Gastrocnemius medialis (tissue), 4 donors: Measurements from ENCODE around the gene KIR3DL1. TPM values are rescaled to one million over a fixed set of nuclear protein-coding genes. Genes with fewer than 3 reads are reported as not detected.
"Not testable (repeated sequence)": the region's sequence is repeated elsewhere in the genome, so short reads cannot be mapped to it uniquely, and the experiment has no call there.

Experiments used
- ATAC-seq, 2 donors: fragments of 150-250 bp; one replicate each; pipeline ENCODE4 v1.9.1; 2016
- DNase-seq, 2 donors: peaks; one replicate each; pipeline ENCODE4 v3.0.0-alpha.2; 2019
- H3K27ac ChIP-seq, 4 donors: fragments of 200-600 bp; sonication (generic); 1 replicate in 1 of 4; 2 replicates in 3 of 4; pipeline ENCODE4 v1.5.1; 2016 to 2018; ENCODE audit warnings: mild to moderate bottlenecking in 2 of 4, moderate library complexity in 1 of 4
- H3K27me3 ChIP-seq, 3 donors: fragments of 200-600 bp; sonication (generic) in 2 of 3; 1 replicate in 1 of 3; 2 replicates in 2 of 3; pipeline versions ENCODE4 v1.5.1 to v1.6.0; 2016 to 2019; ENCODE audit warnings: mild to moderate bottlenecking in 1 of 3, moderate library complexity in 1 of 3
- H3K36me3 ChIP-seq, 2 donors: fragments of 200-600 bp; sonication (generic) in 1 of 2; one replicate each; pipeline ENCODE4 v1.5.1; 2017 to 2018
- H3K4me1 ChIP-seq, 2 donors: fragments of 200-600 bp; sonication (generic) in 1 of 2; one replicate each; pipeline ENCODE4 v1.5.1; 2016 to 2017; ENCODE audit warnings: mild to moderate bottlenecking in 2 of 2
- H3K4me3 ChIP-seq, 4 donors: fragments of 200-600 bp; sonication (generic) in 3 of 4; 1 replicate in 1 of 4; 2 replicates in 3 of 4; pipeline ENCODE4 v1.5.1; 2016 to 2019; ENCODE audit warnings: mild to moderate bottlenecking in 2 of 4
- H3K9me3 ChIP-seq, 3 donors: fragments of 200-600 bp; sonication (generic) in 2 of 3; 1 replicate in 1 of 3; 2 replicates in 2 of 3; pipeline ENCODE4 v1.5.1; 2016 to 2019
- POLR2A ChIP-seq, 2 donors: fragments of 450-650 bp; IDR thresholded peaks; one replicate each; pipeline ENCODE4 v1.6.1; 2017; ENCODE audit warnings: antibody characterized with exemption in 2 of 2, mild to moderate bottlenecking in 2 of 2, moderate library complexity in 2 of 2
- in situ Hi-C, 4 donors: fragments of 200-750 bp; cut with MboI; loops; one replicate each; pipeline versions ENCODE4 v1.15.0 to v1.8.0; 2017; ENCODE audit warnings: low sequenced_read_pairs in 4 of 4
- intact Hi-C: fragments of 100-400 bp; cut with DNase I; formaldehyde crosslinking; loops from one replicate; pipeline ENCODE4 v1.15.1; 2023; ENCODE audit warnings: low total_unique reads
- total RNA-seq, 4 donors: library from RNA; depleted of rRNA; stranded (reverse); fragments of >200 nt; gene quantifications; one replicate each; pipeline versions ENCODE4 v1.1.0 to v1.2.3, GENCODE V29; 2016
- TF ChIP-seq, protein P1 (sequence below), 5 experiments: fragments of 450-650 bp in 3 of 5; fragments of 200-600 bp in 2 of 5; sonication (generic) in 2 of 5; IDR thresholded peaks in 4 of 5; conservative IDR thresholded peaks in 1 of 5; 1 replicate in 4 of 5; 2 replicates in 1 of 5; pipeline ENCODE4 v1.5.1; 2016 to 2019; ENCODE audit warnings: antibody characterized with exemption in 5 of 5, mild to moderate bottlenecking in 3 of 5, moderate library complexity in 3 of 5

Gene KIR3DL1
- total RNA-seq, 4 donors from 2014 or later, result 0.36 TPM; not detected in 3

DNA sequence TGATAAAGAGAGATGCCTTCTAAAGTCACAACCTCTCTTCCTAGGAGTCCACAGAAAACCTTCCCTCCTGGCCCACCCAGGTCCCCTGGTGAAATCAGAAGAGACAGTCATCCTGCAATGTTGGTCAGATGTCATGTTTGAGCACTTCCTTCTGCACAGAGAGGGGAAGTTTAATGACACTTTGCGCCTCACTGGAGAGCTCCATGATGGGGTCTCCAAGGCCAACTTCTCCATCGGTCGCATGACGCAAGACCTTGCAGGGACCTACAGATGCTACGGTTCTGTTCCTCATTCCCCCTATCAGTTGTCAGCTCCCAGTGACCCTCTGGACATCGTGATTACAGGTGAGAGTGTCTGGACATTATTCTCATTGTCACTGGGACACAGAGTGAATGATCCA is 28.1 kb upstream of the KIR3DL1 start:
- H3K27ac ChIP-seq, H3K9me3 ChIP-seq, DNase-seq, in situ Hi-C loops, H3K4me1 ChIP-seq, intact Hi-C loops, H3K4me3 ChIP-seq, ATAC-seq, H3K36me3 ChIP-seq, H3K27me3 ChIP-seq: not testable (repeated sequence)

DNA sequence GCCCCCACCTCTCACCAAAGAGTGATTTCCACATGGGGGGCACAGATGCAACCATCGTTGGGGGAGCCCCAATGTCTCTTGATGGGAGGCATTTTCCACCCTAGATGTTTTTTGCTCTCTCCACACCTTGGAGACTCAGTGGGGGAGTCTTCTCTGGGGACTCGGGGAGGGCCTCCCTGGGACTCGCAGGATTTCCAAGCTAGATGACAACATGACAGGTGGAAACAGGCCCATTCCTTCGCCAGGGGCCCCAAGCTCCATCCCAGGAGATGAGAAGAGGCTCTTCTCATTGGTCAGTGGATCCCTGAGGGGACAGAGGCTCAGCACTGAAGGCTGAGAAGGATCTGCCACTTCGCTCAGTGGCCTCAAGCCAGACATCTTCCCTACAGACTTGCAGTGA is 25.6 kb upstream of the KIR3DL1 start:
- intact Hi-C loops, result no loop called here
- no peak for DNase-seq
- no peak for TF ChIP-seq POLR2A (IDR thresholded peaks at IDR 0.05)
- TF ChIP-seq, protein P1, sequence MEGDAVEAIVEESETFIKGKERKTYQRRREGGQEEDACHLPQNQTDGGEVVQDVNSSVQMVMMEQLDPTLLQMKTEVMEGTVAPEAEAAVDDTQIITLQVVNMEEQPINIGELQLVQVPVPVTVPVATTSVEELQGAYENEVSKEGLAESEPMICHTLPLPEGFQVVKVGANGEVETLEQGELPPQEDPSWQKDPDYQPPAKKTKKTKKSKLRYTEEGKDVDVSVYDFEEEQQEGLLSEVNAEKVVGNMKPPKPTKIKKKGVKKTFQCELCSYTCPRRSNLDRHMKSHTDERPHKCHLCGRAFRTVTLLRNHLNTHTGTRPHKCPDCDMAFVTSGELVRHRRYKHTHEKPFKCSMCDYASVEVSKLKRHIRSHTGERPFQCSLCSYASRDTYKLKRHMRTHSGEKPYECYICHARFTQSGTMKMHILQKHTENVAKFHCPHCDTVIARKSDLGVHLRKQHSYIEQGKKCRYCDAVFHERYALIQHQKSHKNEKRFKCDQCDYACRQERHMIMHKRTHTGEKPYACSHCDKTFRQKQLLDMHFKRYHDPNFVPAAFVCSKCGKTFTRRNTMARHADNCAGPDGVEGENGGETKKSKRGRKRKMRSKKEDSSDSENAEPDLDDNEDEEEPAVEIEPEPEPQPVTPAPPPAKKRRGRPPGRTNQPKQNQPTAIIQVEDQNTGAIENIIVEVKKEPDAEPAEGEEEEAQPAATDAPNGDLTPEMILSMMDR (IDR thresholded peaks at IDR 0.05 in 4 of 5, conservative IDR thresholded peaks at IDR 0.05 in 1 of 5), result no peak
- Histone ChIP-seq H3K9me3 (no peaks in the 10 kb centered on the region), H3K27ac (no peak overlapping the region), H3K4me3 (no peak overlapping the region), H3K27me3 (no peaks in the 10 kb centered on the region), H3K4me1 (no peaks in the 10 kb centered on the region), H3K36me3 (no peaks in the 10 kb centered on the region)
- in situ Hi-C loops, result no loop called here
- no peak for ATAC-seq

DNA sequence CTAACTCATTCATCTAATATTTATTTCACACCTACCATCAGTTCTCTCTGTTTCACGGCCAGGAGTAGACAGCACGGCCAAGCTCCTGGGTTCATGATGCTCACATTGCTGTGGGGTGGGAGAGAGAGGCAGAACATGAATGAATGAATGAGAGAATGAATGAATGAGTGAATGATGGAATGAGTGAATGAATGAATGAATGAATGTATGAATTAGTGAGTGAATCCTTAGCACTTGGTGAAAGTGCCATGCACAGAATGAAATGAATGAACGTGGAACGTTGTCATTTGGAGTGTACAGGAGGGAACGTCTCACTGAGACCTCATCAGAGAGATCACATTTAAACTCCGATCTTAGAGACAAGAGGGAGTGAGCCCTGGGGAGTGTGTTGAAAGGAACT is 24.8 kb upstream of the KIR3DL1 start:
- Histone ChIP-seq H3K4me1 (no peaks in the 10 kb centered on the region), H3K36me3 (no peaks in the 10 kb centered on the region), H3K9me3 (no peaks in the 10 kb centered on the region), H3K4me3 (no peak overlapping the region), H3K27me3 (no peaks in the 10 kb centered on the region), H3K27ac (no peak overlapping the region)
- intact Hi-C loops (no loop called here), in situ Hi-C loops (no loop called here)
- TF ChIP-seq POLR2A (IDR thresholded peaks at IDR 0.05), result no peak
- TF ChIP-seq, protein P1 (IDR thresholded peaks at IDR 0.05 in 4 of 5, conservative IDR thresholded peaks at IDR 0.05 in 1 of 5), result no peak
- no peak for DNase-seq
- ATAC-seq, result no peak

DNA sequence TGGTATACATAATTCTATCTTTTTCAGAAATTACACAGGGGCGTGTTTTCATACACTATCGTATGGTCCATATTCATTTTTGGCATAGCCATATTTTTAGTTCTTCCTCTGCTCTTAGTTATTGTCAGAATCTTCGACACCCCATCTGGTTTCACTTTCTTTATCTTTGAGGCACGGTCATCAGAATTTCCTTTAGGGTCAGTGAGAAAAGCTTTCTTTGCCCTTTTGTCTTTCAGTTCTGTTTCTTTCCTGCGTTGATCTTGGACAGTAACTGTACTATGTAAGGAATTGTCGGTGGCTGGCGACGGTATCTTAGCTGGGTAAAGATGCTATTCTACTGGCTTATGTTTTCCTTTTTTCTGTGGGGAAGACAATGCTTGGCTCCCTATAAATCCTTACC is 23.5 kb upstream of the KIR3DL1 start:
- no peaks in the 10 kb centered on the region for H3K9me3 ChIP-seq
- H3K36me3 ChIP-seq, result no peaks in the 10 kb centered on the region
- H3K4me1 ChIP-seq, result no peaks in the 10 kb centered on the region
- intact Hi-C loops, result no loop called here
- TF ChIP-seq POLR2A (IDR thresholded peaks at IDR 0.05), result no peak
- TF ChIP-seq, protein P1 (IDR thresholded peaks at IDR 0.05 in 4 of 5, conservative IDR thresholded peaks at IDR 0.05 in 1 of 5), result no peak
- in situ Hi-C loops, result no loop called here
- ATAC-seq (no peak), DNase-seq (no peak)
- H3K4me3 ChIP-seq, result peak overlapping the region in 1 of 4 donors; percentile 34
- H3K27me3 ChIP-seq, result no peaks in the 10 kb centered on the region
- no peak overlapping the region for H3K27ac ChIP-seq

DNA sequence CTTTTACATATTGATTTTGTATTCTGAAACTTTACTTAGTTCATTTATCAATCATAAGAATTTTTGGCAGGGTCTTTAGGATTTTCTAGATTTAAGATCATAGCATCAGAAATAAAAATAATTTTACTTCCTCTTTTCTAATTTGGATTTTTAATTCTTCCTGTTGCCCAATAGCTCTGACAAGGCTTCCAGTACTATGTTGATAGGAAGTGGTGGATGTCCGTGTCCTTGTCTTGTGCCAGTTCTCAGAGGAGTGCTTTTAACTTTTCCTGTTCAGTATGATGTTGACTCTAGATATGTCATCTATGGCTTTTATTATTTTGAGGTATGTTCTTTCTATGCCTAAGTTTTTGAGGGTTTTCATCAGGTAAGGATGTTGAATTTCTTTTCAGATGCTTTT is 20.5 kb upstream of the KIR3DL1 start:
- Histone ChIP-seq H3K27ac (no peak overlapping the region), H3K36me3 (no peaks in the 10 kb centered on the region), H3K27me3 (no peaks in the 10 kb centered on the region), H3K9me3 (peaks cover 0 to 6% (median 0%) of the 10 kb centered on the region in 3 donors), H3K4me3 (no peak overlapping the region), H3K4me1 (no peaks in the 10 kb centered on the region)
- DNase-seq, result no peak
- TF ChIP-seq POLR2A (IDR thresholded peaks at IDR 0.05), result no peak
- TF ChIP-seq, protein P1 (IDR thresholded peaks at IDR 0.05 in 4 of 5, conservative IDR thresholded peaks at IDR 0.05 in 1 of 5), result no peak
- no peak for ATAC-seq
- intact Hi-C loops (no loop called here), in situ Hi-C loops (no loop called here)
